NCI-H187 (cell line): ENCODE measurements around the gene CERS6.

Experiments
- DNase-seq, 2 experiments: peaks; one replicate each; lab custom pipeline; 2025; lab: John Stamatoyannopoulos, UW

The CERS6 gene

GRCh38 chr2:168602846-168603401, 146.9 kb downstream of the CERS6 start:
- no peak for DNase-seq

- DNase-seq, result no peak
These were observed 147.4 kb downstream of the CERS6 start for GRCh38 chr2:168603439-168603961.

DNA sequence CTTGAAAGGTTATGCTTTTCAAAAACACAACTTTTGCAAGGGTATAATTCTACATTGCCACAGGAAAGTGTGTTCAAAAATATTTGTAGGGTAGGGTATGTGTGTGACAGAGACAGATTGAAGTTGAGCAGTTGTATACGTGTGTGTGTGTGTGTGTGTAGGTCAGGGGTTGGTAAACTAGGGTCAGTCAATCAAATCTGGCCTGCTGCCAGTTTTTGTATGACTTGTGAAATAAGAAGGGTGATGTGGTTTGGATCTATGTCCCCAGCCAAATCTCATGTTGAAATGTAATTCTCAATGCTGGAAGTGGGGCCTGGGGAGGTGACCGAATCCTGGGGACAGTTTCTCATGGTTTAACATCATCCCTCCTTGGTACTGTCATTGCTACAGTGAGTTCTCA, 148.2 kb downstream of the CERS6 start:
- no peak for DNase-seq

DNA sequence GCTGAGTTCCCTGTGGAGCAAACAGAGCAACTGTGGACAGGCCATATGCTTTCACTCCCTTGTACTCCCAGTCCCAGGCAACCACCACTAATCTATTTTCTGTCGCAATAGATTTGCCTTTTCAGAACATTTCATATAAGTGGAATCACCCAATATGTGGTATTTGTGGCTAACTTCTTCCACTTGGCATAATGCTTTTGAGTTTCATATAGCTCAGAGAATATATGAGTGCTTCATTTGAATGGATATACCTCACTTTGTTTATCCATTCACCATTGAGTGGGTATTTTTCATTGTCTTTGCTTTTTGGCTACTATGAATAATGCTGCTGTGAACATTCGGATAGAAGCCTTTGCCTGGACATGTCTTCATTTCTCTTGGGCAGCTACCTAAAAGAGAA, 151.9 kb downstream of the CERS6 start:
- DNase-seq, result no peak

DNA sequence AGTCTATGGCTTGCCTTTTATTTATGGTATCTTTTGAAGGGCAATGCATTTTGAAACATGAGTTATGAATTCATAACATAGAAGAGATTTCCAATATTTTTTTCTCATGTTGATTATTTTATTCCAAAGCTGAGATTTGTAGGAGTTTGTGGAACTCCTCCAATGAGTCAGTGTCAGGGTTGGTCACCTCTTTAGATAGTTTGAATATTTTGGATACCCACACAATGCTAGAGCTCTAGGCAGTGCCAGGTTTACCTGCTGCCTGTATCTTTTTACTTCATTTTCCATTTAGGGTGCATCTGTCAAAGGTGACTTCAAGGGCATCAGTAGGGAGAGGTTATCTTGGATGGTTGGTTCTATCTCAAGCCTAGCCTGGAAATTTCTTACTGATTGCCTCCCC, 152.7 kb downstream of the CERS6 start:
- no peak for DNase-seq

- DNase-seq, result no peak
These were observed 155.0 kb downstream of the CERS6 start for GRCh38 chr2:168611091-168611490.

DNA sequence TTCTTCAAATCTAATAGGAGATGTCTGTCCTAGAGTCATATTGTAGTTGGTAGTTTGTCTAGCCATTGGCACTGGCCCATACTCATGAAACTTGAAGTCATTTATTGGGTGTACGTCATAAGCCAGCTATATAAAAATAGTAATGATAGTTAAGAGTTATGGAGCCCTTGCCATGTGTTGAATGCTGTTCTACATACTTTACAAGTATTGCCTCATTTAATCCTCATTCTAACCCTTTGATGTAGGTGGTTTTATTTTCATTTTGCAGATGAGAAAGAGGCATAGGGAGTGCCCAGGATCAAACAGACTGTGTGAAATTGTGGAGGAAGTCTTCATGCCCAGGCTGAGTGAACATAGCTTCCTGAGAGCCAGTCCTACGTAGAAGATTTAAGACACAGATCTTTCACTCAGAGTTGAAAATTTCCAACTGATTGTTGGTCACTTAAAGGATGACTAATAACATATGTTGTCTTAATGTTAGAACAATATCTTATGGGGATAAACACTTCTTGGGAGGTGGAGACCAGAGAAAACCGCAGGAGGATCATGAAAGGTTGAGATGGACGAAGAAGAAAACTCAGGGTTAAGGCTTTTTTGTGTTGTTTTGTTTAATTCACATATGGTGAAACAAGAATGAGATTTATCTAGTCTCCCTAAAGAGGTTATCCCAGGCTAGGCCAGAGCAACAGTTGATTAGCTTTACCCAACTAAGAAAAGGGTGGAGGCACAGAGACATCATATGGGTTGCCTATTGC, 156.0 kb downstream of the CERS6 start:
- DNase-seq, result no peak

GRCh38 chr2:168612719-168613118, 156.6 kb downstream of the CERS6 start:
- DNase-seq, result no peak

- no peak for DNase-seq
These were observed 157.5 kb downstream of the CERS6 start for GRCh38 chr2:168613551-168613950.

- no peak for DNase-seq
These were observed 158.3 kb downstream of the CERS6 start for GRCh38 chr2:168614172-168615018.

DNA sequence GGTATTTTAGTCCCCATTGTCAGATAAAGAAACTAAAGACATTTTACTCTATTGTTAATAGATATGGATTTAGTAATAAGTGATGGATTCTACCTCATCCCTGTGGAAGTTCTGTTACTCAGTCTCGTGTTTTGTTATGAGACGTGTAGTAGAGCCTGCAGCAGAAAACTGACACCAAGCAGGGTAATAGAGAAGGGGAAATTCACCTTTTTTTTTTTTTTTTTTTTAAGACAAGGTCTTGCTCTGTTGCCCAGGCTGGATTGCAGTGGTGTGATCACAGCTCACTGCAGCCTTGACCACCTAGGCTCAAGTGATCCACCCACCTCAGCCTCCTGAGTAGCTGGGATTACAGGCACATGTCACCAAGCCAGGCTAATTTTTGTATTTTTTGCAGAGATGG, 164.5 kb downstream of the CERS6 start:
- no peak for DNase-seq

DNA sequence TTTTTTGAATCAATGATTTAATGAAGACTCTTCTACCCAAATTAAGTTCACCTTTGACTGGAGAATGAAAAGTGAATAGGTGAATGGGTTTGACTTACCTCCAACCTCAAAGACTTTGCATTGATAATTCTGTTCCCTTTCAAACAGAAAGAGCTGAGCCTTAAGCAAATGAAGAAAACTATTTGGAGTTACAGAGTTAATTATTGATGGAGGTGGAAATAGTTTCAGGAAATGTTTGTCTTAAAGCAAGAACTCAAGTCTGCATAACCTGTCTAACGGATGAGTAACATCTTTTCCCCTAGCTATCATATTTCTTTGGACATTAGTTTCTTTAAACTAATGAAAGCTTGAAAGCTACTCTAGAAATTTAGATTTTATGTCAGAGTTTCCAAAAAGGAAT, 166.5 kb downstream of the CERS6 start:
- DNase-seq, result no peak

DNA sequence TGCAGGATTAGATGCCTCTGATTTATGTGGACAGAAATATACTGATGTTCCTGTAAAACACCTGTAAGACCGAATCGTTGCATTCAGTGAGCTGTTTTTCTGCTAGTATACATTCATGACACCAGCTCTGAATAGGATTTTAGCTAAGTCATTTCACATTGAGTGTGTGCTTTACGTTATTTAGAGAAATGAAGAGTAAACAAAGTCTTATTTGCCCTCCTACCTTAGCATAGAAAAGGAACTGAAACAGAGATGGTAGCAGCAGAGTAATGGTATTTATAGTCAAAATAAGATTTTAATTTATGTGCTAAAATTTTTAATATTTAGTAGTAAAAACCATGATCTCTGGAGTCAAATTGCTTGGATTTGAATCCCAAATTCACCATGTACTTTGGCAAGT, 168.0 kb downstream of the CERS6 start:
- DNase-seq, result no peak

DNA sequence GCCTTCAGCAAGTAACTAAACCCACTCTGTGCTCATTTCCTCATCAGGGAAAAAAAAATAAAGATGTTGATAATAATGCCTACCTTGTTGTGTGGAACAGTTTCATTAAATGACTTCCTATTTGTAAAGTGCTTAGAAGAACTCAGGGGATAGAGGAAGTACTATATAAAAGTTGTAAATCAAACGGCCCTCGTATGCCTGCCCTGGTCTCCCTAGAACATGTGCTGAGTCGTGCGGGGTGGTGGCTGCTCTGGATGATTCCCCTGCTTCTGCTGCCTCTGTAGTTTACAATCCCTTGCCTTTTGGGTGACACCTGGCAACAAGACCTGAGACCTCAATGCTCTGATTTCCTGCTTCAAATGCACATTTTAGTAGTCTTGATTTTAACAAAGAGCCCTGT, 170.0 kb downstream of the CERS6 start:
- no peak for DNase-seq

DNA sequence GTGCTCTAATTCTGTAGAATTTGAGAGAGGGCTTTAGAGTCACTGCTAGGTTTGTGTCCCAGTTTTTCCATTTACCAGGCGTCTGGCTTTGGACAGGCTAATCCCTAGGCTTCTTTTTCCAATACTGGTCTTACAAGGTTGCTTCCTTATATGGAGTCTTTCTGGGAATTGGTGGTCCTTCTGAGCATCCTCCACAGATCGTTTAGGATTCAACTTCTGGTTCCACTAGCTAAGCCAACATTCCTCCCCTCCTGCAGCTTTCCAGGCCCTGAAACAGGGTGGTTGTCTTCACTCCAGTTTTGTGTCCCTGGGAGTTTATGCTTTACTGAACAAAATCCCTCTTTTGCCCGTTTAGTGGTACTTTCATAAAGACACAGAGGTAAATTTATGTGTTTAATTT, 170.6 kb downstream of the CERS6 start:
- DNase-seq, result no peak

DNA sequence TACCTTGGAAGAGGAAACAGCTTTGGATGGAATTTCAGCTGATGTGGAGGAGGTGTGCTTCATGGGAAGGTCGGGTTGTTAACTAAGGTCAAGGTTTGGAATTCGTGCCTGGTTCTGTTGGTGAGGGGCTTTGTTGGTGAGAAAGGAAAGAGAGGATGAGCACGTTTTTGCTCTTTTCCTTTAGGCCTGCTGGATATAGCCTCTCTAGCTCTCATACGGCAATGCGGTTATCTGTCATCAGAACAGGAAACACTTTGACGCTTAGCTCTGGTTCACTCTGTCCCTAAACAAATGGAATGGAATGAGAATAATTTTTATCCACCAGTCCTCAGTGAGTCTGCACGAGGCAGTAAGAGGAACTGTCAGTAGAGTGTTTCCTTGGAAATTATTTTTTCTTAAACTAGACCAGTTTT, 176.6 kb downstream of the CERS6 start:
- no peak for DNase-seq

- DNase-seq, result no peak
These were observed 177.1 kb downstream of the CERS6 start for GRCh38 chr2:168633200-168633599.

GRCh38 chr2:168633895-168634294, 177.8 kb downstream of the CERS6 start:
- no peak for DNase-seq

- DNase-seq, result no peak
These were observed 179.0 kb downstream of the CERS6 start for GRCh38 chr2:168635065-168635577.

GRCh38 chr2:168639018-168639417, 182.9 kb downstream of the CERS6 start:
- DNase-seq, result no peak

DNA sequence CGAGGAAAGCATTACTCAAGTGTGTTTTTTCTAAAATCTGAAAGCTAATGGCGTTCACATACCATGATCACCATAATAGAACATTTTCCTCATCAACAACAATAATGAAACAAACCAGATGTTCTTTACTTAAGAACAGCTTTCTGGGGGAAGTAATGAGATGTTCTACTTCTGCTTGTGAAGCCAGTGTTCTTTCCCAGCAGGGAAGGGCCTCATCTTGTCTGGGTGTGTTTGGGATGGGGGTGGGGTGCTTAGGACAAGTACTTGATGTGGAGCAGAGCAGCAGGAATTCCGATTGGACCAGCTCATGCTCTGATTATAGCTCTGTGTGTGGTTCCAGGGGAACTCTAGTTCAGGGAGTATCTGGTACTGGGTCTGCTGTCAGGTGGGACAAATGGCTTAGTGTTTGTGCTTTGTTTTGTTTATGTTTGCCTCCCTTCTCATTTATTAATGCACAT, 183.4 kb downstream of the CERS6 start:
- DNase-seq, result no peak

- DNase-seq, result no peak
These were observed 184.0 kb downstream of the CERS6 start for GRCh38 chr2:168640039-168640438.

GRCh38 chr2:168641636-168642035, 185.6 kb downstream of the CERS6 start:
- no peak for DNase-seq
